Stomach (tissue), 9 donors: ENCODE data around the gene CST7. TPM values are rescaled to one million over a fixed set of nuclear protein-coding genes. Genes with fewer than 3 reads are reported as not detected.
A peak's percentile ranks its signal among the peaks of the same experiment; 100 is the strongest.

ENCODE experiments used
- DNase-seq, 2 donors: peaks; one replicate each; pipeline versions ENCODE4 v3.0.0 to v3.0.0-alpha.2; 2013 to 2019
- H3K27ac ChIP-seq, 5 donors: fragments of 200-600 bp in 4 of 5; sonication (generic) in 4 of 5; one replicate each; pipeline ENCODE4 v1.5.1; 2013 to 2019; ENCODE audit warnings: mild to moderate bottlenecking in 1 of 5, moderate library complexity in 1 of 5
- H3K27me3 ChIP-seq, 3 donors: fragments of 200-600 bp; sonication (generic); one replicate each; pipeline ENCODE4 v1.5.1; 2017 to 2019; ENCODE audit warnings: mixed run types in 1 of 3
- H3K36me3 ChIP-seq, 4 donors: fragments of 200-600 bp; sonication (generic); 1 replicate in 3 of 4; 2 replicates in 1 of 4; pipeline ENCODE4 v1.5.1; 2016 to 2019
- H3K4me1 ChIP-seq, 4 donors: fragments of 200-600 bp; sonication (generic); one replicate each; pipeline ENCODE4 v1.5.1; 2016 to 2019
- H3K4me3 ChIP-seq, 4 donors: fragments of 200-600 bp; sonication (generic) in 3 of 4; one replicate each; pipeline ENCODE4 v1.5.1; 2016 to 2019; ENCODE audit warnings: mild to moderate bottlenecking in 1 of 4
- H3K9me3 ChIP-seq, 4 donors: fragments of 200-600 bp; sonication (generic); one replicate each; pipeline ENCODE4 v1.5.1; 2016 to 2019
- CTCF ChIP-seq, 7 experiments: fragments of 450-650 bp in 4 of 7; fragments of 200-600 bp in 3 of 7; sonication (generic) in 3 of 7; IDR thresholded peaks; one replicate each; pipeline ENCODE4 v1.5.1; 2016 to 2019; ENCODE audit warnings: antibody characterized with exemption in 7 of 7, control low read depth in 2 of 7, mild to moderate bottlenecking in 1 of 7
- EP300 ChIP-seq: sonication (generic); formaldehyde crosslinking; IDR thresholded peaks from one replicate; pipeline ENCODE4 v1.6.1; 2017; ENCODE audit warnings: antibody characterized with exemption
- POLR2A ChIP-seq, 4 donors: fragments of 450-650 bp; IDR thresholded peaks; one replicate each; pipeline ENCODE4 v1.6.1; 2016; ENCODE audit warnings: antibody characterized with exemption in 4 of 4, control low read depth in 2 of 4, mild to moderate bottlenecking in 1 of 4, moderate library complexity in 1 of 4
- POLR2AphosphoS5 ChIP-seq, 3 donors: sonication (generic); formaldehyde crosslinking; IDR thresholded peaks; one replicate each; pipeline ENCODE4 v1.6.1; 2016; ENCODE audit warnings: antibody characterized with exemption in 3 of 3
- WGBS, 5 donors: extraction: QIAGEN DNeasy Blood & Tissue Kit in 3 of 5; methylation state at CpG; one replicate each; pipeline versions ENCODE4 v1.1.5 to v1.1.7; 2013 to 2018; 5-methylcytosine and 5-hydroxymethylcytosine counted together
- intact Hi-C: fragments of 100-400 bp; cut with DNase I; formaldehyde crosslinking; loops from one replicate; pipeline ENCODE4 v1.15.1; 2023; ENCODE audit warnings: low total_unique reads
- polyA plus RNA-seq, 3 donors: library from polyadenylated mRNA; stranded (reverse); fragments of 200-250 nt; gene quantifications; one replicate each; pipeline ENCODE4 v1.2.3, GENCODE V29; 2013
- total RNA-seq, 5 donors: library from RNA; depleted of rRNA; stranded (reverse); fragments of >200 nt; gene quantifications; one replicate each; pipeline versions ENCODE4 v1.1.0 to v1.2.3, GENCODE V29; 2014 to 2016
- donor health status: healthy with polysubstance abuse.
- donor health status: Bipolar disorder and iron deficiency.
- donor health status: healthy.

The CST7 gene
- total and polyA plus RNA-seq, 8 donors, result 0.87 to 8.3 (median 2.5) TPM; not detected in 1

- no peak for TF ChIP-seq POLR2AphosphoS5 (IDR thresholded peaks at IDR 0.05)
- no peak for TF ChIP-seq POLR2A (IDR thresholded peaks at IDR 0.05)
- no peak for TF ChIP-seq EP300
- no peak for TF ChIP-seq CTCF (IDR thresholded peaks at IDR 0.05)
- 68 to 76% (median 71%) methylated on average over 9 to 12 of the region's 12 CpGs for WGBS, 5 donors
- intact Hi-C loops, result no loop called here
- H3K9me3 ChIP-seq, result peaks cover 0 to 3% (median under 1%) of the 10 kb centered on the region in 4 donors
- H3K4me3 ChIP-seq, result peak overlapping the region in 1 of 4 donors; percentile 38
- DNase-seq, result peak in 1 of 2 donors; percentile 26
- peak overlapping the region in 2 of 5 donors; percentile 29 to 50 for H3K27ac ChIP-seq
- H3K36me3 ChIP-seq, result peaks cover 4 to 26% (median 20%) of the 10 kb centered on the region in 4 donors
- H3K27me3 ChIP-seq, result peaks cover 0 to 14% (median 0%) of the 10 kb centered on the region in 3 donors
- peaks cover 0 to 11% (median 0%) of the 10 kb centered on the region in 4 donors for H3K4me1 ChIP-seq
These were observed 3.5 kb downstream of the CST7 start for GRCh38 chr20:24952376-24953208.

DNA sequence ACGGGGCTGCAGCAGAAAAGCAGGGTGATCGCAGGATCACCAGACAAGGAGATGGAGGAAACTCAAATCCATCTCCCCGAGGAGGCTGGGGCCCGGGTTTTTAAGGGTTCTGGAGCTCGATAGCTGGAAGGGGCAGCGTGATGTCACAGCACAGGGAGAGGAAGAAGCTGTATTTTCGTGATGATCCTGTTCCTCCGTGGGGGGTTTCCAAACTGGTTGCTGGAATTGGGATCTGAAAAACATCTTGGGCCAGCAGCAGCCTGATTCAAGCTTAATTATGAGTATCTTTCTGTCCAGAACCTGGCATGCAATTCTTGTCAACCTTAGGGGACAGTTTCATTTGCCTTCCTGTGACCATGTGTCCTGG, 4.1 kb downstream of the CST7 start:
- Histone ChIP-seq H3K4me3 (peak overlapping the region in 1 of 4 donors; percentile 38), H3K36me3 (peaks cover 10 to 32% (median 26%) of the 10 kb centered on the region in 4 donors)
- WGBS, 5 donors, result 63 to 77% (median 74%) methylated on average over 8 of the region's 8 CpGs

GRCh38 chr20:24953621-24954133, 4.6 kb downstream of the CST7 start:
- TF ChIP-seq EP300 (no peak), POLR2A (IDR thresholded peaks at IDR 0.05) (no peak), POLR2AphosphoS5 (IDR thresholded peaks at IDR 0.05) (no peak), CTCF (IDR thresholded peaks at IDR 0.05) (no peak)
- no peaks in the 10 kb centered on the region for H3K9me3 ChIP-seq
- intact Hi-C loops, result no loop called here
- peak overlapping the region in 2 of 5 donors; percentile 0 to 42 for H3K27ac ChIP-seq
- DNase-seq, result peak in 1 of 2 donors; percentile 25
- no peak overlapping the region for H3K4me3 ChIP-seq
- H3K36me3 ChIP-seq, result peaks cover 11 to 37% (median 31%) of the 10 kb centered on the region in 4 donors
- peaks cover 0 to 11% (median 0%) of the 10 kb centered on the region in 4 donors for H3K4me1 ChIP-seq
- peaks cover 0 to 14% (median 0%) of the 10 kb centered on the region in 3 donors for H3K27me3 ChIP-seq
- WGBS, 5 donors, result 75 to 81% (median 80%) methylated on average over 16 of the region's 16 CpGs

More for the DNA sequence above, 4.1 kb downstream of the CST7 start:
- Histone ChIP-seq H3K27me3 (peaks cover 0 to 14% (median 0%) of the 10 kb centered on the region in 3 donors), H3K27ac (peak overlapping the region in 2 of 5 donors; percentile 29 to 42), H3K9me3 (no peaks in the 10 kb centered on the region), H3K4me1 (peaks cover 0 to 11% (median 0%) of the 10 kb centered on the region in 4 donors)
- no peak for DNase-seq
- TF ChIP-seq POLR2AphosphoS5 (IDR thresholded peaks at IDR 0.05) (no peak), POLR2A (IDR thresholded peaks at IDR 0.05) (no peak), EP300 (no peak), CTCF (IDR thresholded peaks at IDR 0.05) (no peak)
- intact Hi-C loops, result no loop called here

DNA sequence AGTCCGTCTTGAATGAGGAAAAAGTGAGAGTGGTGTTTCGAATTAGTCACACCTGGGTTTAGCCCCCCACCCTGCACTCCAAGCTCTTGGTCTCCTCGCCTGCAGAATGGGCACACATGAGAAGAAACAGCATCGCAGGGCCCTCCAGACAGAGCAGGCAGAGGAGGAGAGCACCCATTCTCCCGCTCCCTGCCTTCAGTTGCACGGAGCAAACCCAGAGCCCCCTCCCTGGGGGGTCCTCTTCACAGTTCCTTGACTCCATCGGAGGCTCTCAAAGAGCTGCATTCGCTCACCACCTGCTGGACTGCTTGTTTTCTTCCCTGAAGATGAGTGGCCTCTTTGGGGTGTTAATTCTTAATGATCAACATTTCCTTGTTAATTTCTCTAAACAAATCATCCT, 5.1 kb downstream of the CST7 start:
- 72 to 84% (median 80%) methylated on average over 8 of the region's 8 CpGs for WGBS, 5 donors
- TF ChIP-seq POLR2AphosphoS5 (IDR thresholded peaks at IDR 0.05) (no peak), EP300 (no peak), POLR2A (IDR thresholded peaks at IDR 0.05) (no peak), CTCF (IDR thresholded peaks at IDR 0.05) (no peak)
- Histone ChIP-seq H3K27me3 (peaks cover 0 to 12% (median 0%) of the 10 kb centered on the region in 3 donors), H3K4me1 (peaks cover 0 to 11% (median 0%) of the 10 kb centered on the region in 4 donors), H3K9me3 (no peaks in the 10 kb centered on the region), H3K27ac (peak overlapping the region in 2 of 5 donors; percentile 0 to 42), H3K4me3 (no peak overlapping the region), H3K36me3 (peaks cover 14 to 41% (median 36%) of the 10 kb centered on the region in 4 donors)
- intact Hi-C loops, result no loop called here
- DNase-seq, result no peak
